ENCODE results near the gene POLR2L.

GRCh38 chr11:837990-838307, 4.4 kb downstream of the POLR2L start:
- no peak for TF ChIP-seq POLR2AphosphoS5 (IDR thresholded peaks at IDR 0.05)
- no peak for TF ChIP-seq CTCF (IDR thresholded peaks at IDR 0.05)
- no peak for TF ChIP-seq EP300 (IDR thresholded peaks at IDR 0.05)
